ENCODE results near the gene HELZ. TPM values are rescaled to one million over a fixed set of nuclear protein-coding genes. Genes with fewer than 3 reads are reported as not detected.

HELZ gene
- total and polyA plus RNA-seq, 2 of the 8 experiments (the other 6 are each of a cell fraction or from before 2014, with no cell fraction given): 10.0 to 48.7 TPM

DNA sequence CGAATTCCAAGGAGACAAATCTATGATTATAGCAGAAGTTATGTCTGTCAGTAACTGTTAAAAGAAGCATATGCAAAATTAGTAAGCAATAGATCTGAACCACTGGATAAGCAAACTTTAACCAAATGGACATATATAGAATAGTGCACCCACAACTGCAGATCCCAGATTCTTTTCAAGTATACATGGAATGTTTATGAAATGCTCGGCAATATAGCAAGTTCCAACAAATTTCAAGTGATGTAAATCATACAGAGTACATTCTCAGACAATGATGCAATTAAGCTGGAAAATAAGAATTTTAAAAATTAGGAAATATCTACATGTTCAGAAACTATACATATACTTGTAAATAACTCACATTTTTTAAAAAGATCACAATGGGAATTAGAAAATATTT lies 8.4 kb upstream of the HELZ start:
- H3K79me1 ChIP-seq (ENCODE audit: low read depth, low read length): no peaks in the 10 kb centered on the region
- no peaks in the 10 kb centered on the region for H3K27me3 ChIP-seq (replicated peaks in 1 of 4; ENCODE audit: control insufficient read depth in 3 of 4, extremely low read depth in 1 of 4, insufficient read depth in 3 of 4, low read length in 3 of 4)
- no peak overlapping the region for H3K4me3 ChIP-seq (ENCODE audit: extremely low read depth in 1 of 4, insufficient read depth in 2 of 4, low read depth in 3 of 4, low read length in 4 of 4)
- H2AFZ ChIP-seq (ENCODE audit: low read length): no peak overlapping the region
- peaks cover 0 to 6% (median 4%) of the 10 kb centered on the region in 4 experiments; a peak in 3 of 7 replicates for H3K4me1 ChIP-seq (replicated peaks in 1 of 4; ENCODE audit: control insufficient read depth in 3 of 4, insufficient read depth in 4 of 4, low read length in 3 of 4)
- H3K4me2 ChIP-seq (ENCODE audit: insufficient read depth in 1 of 2, low read depth in 2 of 2, low read length in 2 of 2): no peak overlapping the region
- H4K5ac ChIP-seq (ENCODE audit: insufficient read length, low read depth, low read length): no peak overlapping the region
- H4K20me1 ChIP-seq (replicated peaks in 1 of 2; ENCODE audit: control insufficient read depth in 1 of 2, insufficient read depth in 2 of 2, low read length in 2 of 2): peaks cover 0 to 3% of the 10 kb centered on the region in 2 experiments
- H3K23me2 ChIP-seq (ENCODE audit: low read depth, low read length): 0 out of 2 replicates have a peak, but pooled peaks cover 3% of the 10 kb centered on the region
- H2BK5ac ChIP-seq (ENCODE audit: low read depth, low read length): no peak overlapping the region
- no peaks in the 10 kb centered on the region for H3K79me2 ChIP-seq (ENCODE audit: control insufficient read depth in 1 of 2, insufficient read depth in 2 of 2, low read length in 2 of 2)
- peaks cover 4 to 6% of the 10 kb centered on the region in 2 experiments; a peak in 2 of 4 replicates for H3K9me3 ChIP-seq (ENCODE audit: insufficient read depth in 2 of 2, low read depth in 1 of 2, low read length in 1 of 2)
- FAIRE-seq: no peak
- no peak overlapping the region for H3K4ac ChIP-seq (replicated peaks; ENCODE audit: insufficient read length, low read depth, low read length)
- H4K91ac ChIP-seq (replicated peaks; ENCODE audit: insufficient read length, low read length): no peak overlapping the region
- no peak overlapping the region for H2BK15ac ChIP-seq (ENCODE audit: low read length)
- ChIA-PET POLR2A (ENCODE audit: partially characterized antibody) (no interaction called here), CTCF (ENCODE audit: partially characterized antibody) (no interaction called here)
- 92% methylated on average over 2 of the region's 2 CpGs; no CpG with 5 or more reads in 1 of the 2 experiments for WGBS, 2 experiments (ENCODE audit: extremely low coverage in 1 of 2, insufficient coverage in 1 of 2, insufficient read length in 1 of 2, insufficient replicate concordance in 2 of 2, low coverage in 1 of 2, low lambda C conversion rate in 2 of 2, missing lambda C conversion rate in 1 of 2)
- H2AK5ac ChIP-seq (ENCODE audit: low read depth, low read length): no peak overlapping the region
- H2BK120ac ChIP-seq (replicated peaks; ENCODE audit: low read depth, low read length): no peak overlapping the region
- H4K8ac ChIP-seq (ENCODE audit: extremely low read depth, insufficient read depth, low read length): no peak overlapping the region
- no peak overlapping the region for H3K23ac ChIP-seq (ENCODE audit: insufficient read length)
- no peak overlapping the region for H3K56ac ChIP-seq (replicated peaks; ENCODE audit: insufficient read length, low read depth, low read length)
- no peak overlapping the region for H3K27ac ChIP-seq (ENCODE audit: low read depth, low read length)
- H3K9ac ChIP-seq (replicated peaks in 1 of 4; ENCODE audit: extremely low read depth in 1 of 4, low read depth in 3 of 4, low read length in 3 of 4): no peak overlapping the region
- H3K14ac ChIP-seq (ENCODE audit: insufficient read length): no peak overlapping the region
- H3K18ac ChIP-seq (ENCODE audit: extremely low read depth, low read length): no peak overlapping the region
- H2BK12ac ChIP-seq (ENCODE audit: low read depth, low read length): no peak overlapping the region
- no peaks in the 10 kb centered on the region for H3K36me3 ChIP-seq (ENCODE audit: control insufficient read depth in 2 of 4, insufficient read depth in 4 of 4, low read length in 3 of 4)
- no peak for DNase-seq (ENCODE audit: low read depth in 1 of 2, low spot score in 2 of 2)
- H2BK20ac ChIP-seq (ENCODE audit: low read length): no peak overlapping the region
- no peak for TF ChIP-seq HDAC6 (IDR thresholded peaks at IDR 0.05; ENCODE audit: low read depth, low read length)
- TF ChIP-seq, protein P1, sequence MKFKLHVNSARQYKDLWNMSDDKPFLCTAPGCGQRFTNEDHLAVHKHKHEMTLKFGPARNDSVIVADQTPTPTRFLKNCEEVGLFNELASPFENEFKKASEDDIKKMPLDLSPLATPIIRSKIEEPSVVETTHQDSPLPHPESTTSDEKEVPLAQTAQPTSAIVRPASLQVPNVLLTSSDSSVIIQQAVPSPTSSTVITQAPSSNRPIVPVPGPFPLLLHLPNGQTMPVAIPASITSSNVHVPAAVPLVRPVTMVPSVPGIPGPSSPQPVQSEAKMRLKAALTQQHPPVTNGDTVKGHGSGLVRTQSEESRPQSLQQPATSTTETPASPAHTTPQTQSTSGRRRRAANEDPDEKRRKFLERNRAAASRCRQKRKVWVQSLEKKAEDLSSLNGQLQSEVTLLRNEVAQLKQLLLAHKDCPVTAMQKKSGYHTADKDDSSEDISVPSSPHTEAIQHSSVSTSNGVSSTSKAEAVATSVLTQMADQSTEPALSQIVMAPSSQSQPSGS (IDR thresholded peaks at IDR 0.05; ENCODE audit: low read length): no peak
- TF ChIP-seq KDM4A (IDR thresholded peaks at IDR 0.05; ENCODE audit: low read depth, low read length, severe bottlenecking): no peak
- TF ChIP-seq, protein P2, sequence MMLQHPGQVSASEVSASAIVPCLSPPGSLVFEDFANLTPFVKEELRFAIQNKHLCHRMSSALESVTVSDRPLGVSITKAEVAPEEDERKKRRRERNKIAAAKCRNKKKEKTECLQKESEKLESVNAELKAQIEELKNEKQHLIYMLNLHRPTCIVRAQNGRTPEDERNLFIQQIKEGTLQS (IDR thresholded peaks at IDR 0.05; ENCODE audit: insufficient read depth, low read depth, low read length): no peak
- TF ChIP-seq CEBPB (IDR thresholded peaks at IDR 0.05; ENCODE audit: low read depth, low read length): no peak
- TF ChIP-seq TBP (IDR thresholded peaks at IDR 0.05; ENCODE audit: low read depth, low read length): no peak
